ENCODE data around the gene PDE11A. TPM values are rescaled to one million over a fixed set of nuclear protein-coding genes. Genes with fewer than 3 reads are reported as not detected.

The PDE11A gene
- total and polyA plus RNA-seq, 2 of the 8 experiments (the other 6 are each of a cell fraction or from before 2014, with no cell fraction given) = 0.19 to 0.23 TPM

- no peak overlapping the region for H2BK20ac ChIP-seq (ENCODE audit: low read length)
- no peak overlapping the region for H3K4me2 ChIP-seq (ENCODE audit: insufficient read depth in 1 of 2, low read depth in 2 of 2, low read length in 2 of 2)
- H3K14ac ChIP-seq (ENCODE audit: insufficient read length) = no peak overlapping the region
- no peak for FAIRE-seq
- H3K4me3 ChIP-seq (ENCODE audit: extremely low read depth in 1 of 4, insufficient read depth in 2 of 4, low read depth in 3 of 4, low read length in 4 of 4) = no peak overlapping the region
- POLR2A ChIA-PET (ENCODE audit: partially characterized antibody) = no interaction called here
- no peak overlapping the region for H4K5ac ChIP-seq (ENCODE audit: insufficient read length, low read depth, low read length)
- H4K91ac ChIP-seq (replicated peaks; ENCODE audit: insufficient read length, low read length) = no peak overlapping the region
- H3K27ac ChIP-seq (ENCODE audit: low read depth, low read length) = no peak overlapping the region
- H2BK12ac ChIP-seq (ENCODE audit: low read depth, low read length) = no peak overlapping the region
- H3K79me2 ChIP-seq (ENCODE audit: control insufficient read depth in 1 of 2, insufficient read depth in 2 of 2, low read length in 2 of 2) = no peaks in the 10 kb centered on the region
- H3K18ac ChIP-seq (ENCODE audit: extremely low read depth, low read length) = no peak overlapping the region
- no peak overlapping the region for H3K9ac ChIP-seq (replicated peaks in 1 of 4; ENCODE audit: extremely low read depth in 1 of 4, low read depth in 3 of 4, low read length in 3 of 4)
- no peak overlapping the region for H2BK120ac ChIP-seq (replicated peaks; ENCODE audit: low read depth, low read length)
- peaks cover 7 to 33% (median 27%) of the 10 kb centered on the region in 4 experiments; a peak in 6 of 7 replicates for H3K27me3 ChIP-seq (replicated peaks in 1 of 4; ENCODE audit: control insufficient read depth in 3 of 4, extremely low read depth in 1 of 4, insufficient read depth in 3 of 4, low read length in 3 of 4)
- no peaks in the 10 kb centered on the region for H3K79me1 ChIP-seq (ENCODE audit: low read depth, low read length)
- H2AK5ac ChIP-seq (ENCODE audit: low read depth, low read length) = no peak overlapping the region
- H2BK5ac ChIP-seq (ENCODE audit: low read depth, low read length) = no peak overlapping the region
- no peak overlapping the region for H3K23ac ChIP-seq (ENCODE audit: insufficient read length)
- 61% methylated on average over 9 of the region's 9 CpGs; no CpG with 5 or more reads in 1 of the 2 experiments for WGBS, 2 experiments (ENCODE audit: extremely low coverage in 1 of 2, insufficient coverage in 1 of 2, insufficient read length in 1 of 2, insufficient replicate concordance in 2 of 2, low coverage in 1 of 2, low lambda C conversion rate in 2 of 2, missing lambda C conversion rate in 1 of 2)
- no peaks in the 10 kb centered on the region for H3K9me3 ChIP-seq (ENCODE audit: insufficient read depth in 2 of 2, low read depth in 1 of 2, low read length in 1 of 2)
- H3K56ac ChIP-seq (replicated peaks; ENCODE audit: insufficient read length, low read depth, low read length) = no peak overlapping the region
- no peak for TF ChIP-seq KDM1A (IDR thresholded peaks at IDR 0.05; ENCODE audit: borderline replicate concordance, low read length)
- TF ChIP-seq HDAC6 (IDR thresholded peaks at IDR 0.05; ENCODE audit: low read depth, low read length) = no peak
- no peak for TF ChIP-seq MAFK (IDR thresholded peaks at IDR 0.05; ENCODE audit: low read depth, low read length)
- TF ChIP-seq CTCF (IDR thresholded peaks at IDR 0.05; ENCODE audit: control extremely low read depth in 1 of 3, insufficient read depth in 1 of 3, low read depth in 1 of 3, low read length in 3 of 3) = peak; percentile 50 to 51 (median 50)
- TF ChIP-seq RAD21 (IDR thresholded peaks at IDR 0.05 in 1 of 2, conservative IDR thresholded peaks at IDR 0.05 in 1 of 2; ENCODE audit: low read depth in 2 of 2, low read length in 2 of 2) = peak; percentile 45 to 60; a peak in 3 of 4 replicates
- H2AFZ ChIP-seq (ENCODE audit: low read length) = no peak overlapping the region
- H3K4me1 ChIP-seq (replicated peaks in 1 of 4; ENCODE audit: control insufficient read depth in 3 of 4, insufficient read depth in 4 of 4, low read length in 3 of 4) = no peaks in the 10 kb centered on the region; a peak in 1 of 7 replicates
- no peaks in the 10 kb centered on the region for H4K20me1 ChIP-seq (replicated peaks in 1 of 2; ENCODE audit: control insufficient read depth in 1 of 2, insufficient read depth in 2 of 2, low read length in 2 of 2)
- H2BK15ac ChIP-seq (ENCODE audit: low read length) = no peak overlapping the region
- H3K23me2 ChIP-seq (ENCODE audit: low read depth, low read length) = 0 out of 2 replicates have a peak, but pooled peaks cover 2% of the 10 kb centered on the region
- H3K36me3 ChIP-seq (ENCODE audit: control insufficient read depth in 2 of 4, insufficient read depth in 4 of 4, low read length in 3 of 4) = no peaks in the 10 kb centered on the region
- CTCF ChIA-PET (ENCODE audit: partially characterized antibody) = interaction anchor here (0.6 to 2.7 kb wide), 10 partner anchors 9 to 185 kb away, joined by 3 to 9 read pairs (median 3); no protein-coding TSS in a partner anchor
- no peak overlapping the region for H4K8ac ChIP-seq (ENCODE audit: extremely low read depth, insufficient read depth, low read length)
- no peak overlapping the region for H3K4ac ChIP-seq (replicated peaks; ENCODE audit: insufficient read length, low read depth, low read length)
- no peak for DNase-seq (ENCODE audit: low read depth in 1 of 2, low spot score in 2 of 2)
Measured at GRCh38 chr2:177673602-177674595, 398.7 kb downstream of the PDE11A start.

Measured in H1 (cell line).